Measurements from ENCODE around the gene NR3C2. TPM values are rescaled to one million over a fixed set of nuclear protein-coding genes. Genes with fewer than 3 reads are reported as not detected.

The NR3C2 gene
- polyA plus RNA-seq, 1 donor from 2014 or later: 0.06 TPM

- H4K20me1 ChIP-seq (ENCODE audit: insufficient read depth): no peaks in the 10 kb centered on the region
- H3K27ac ChIP-seq (ENCODE audit: low read length): no peak overlapping the region
- no peaks in the 10 kb centered on the region for H3K27me3 ChIP-seq (ENCODE audit: insufficient read depth, low read depth, low read length)
- H3K79me2 ChIP-seq (replicated peaks; ENCODE audit: insufficient read depth, low read length): no peaks in the 10 kb centered on the region
- no peak overlapping the region for H3K4me2 ChIP-seq (ENCODE audit: low read length)
- H3K9ac ChIP-seq (ENCODE audit: low read length): no peak overlapping the region
- H3K36me3 ChIP-seq (ENCODE audit: insufficient read depth, low read length): no peaks in the 10 kb centered on the region
- no peak overlapping the region for H3K4me3 ChIP-seq (ENCODE audit: low read length)
- no peaks in the 10 kb centered on the region for H3K9me3 ChIP-seq (ENCODE audit: low read length)
- H3K9me2 ChIP-seq (ENCODE audit: insufficient read depth, low read length): no peaks in the 10 kb centered on the region
- TF ChIP-seq RAD21 (conservative IDR thresholded peaks at IDR 0.05) (no peak), SMC3 (conservative IDR thresholded peaks at IDR 0.05; ENCODE audit: poor library complexity) (no peak), EZH2 (IDR thresholded peaks at IDR 0.05; ENCODE audit: borderline replicate concordance, insufficient read depth, low read length, poor library complexity, severe bottlenecking) (no peak), MXI1 (conservative IDR thresholded peaks at IDR 0.05; ENCODE audit: poor library complexity, severe bottlenecking) (no peak), REST (IDR thresholded peaks at IDR 0.05; ENCODE audit: borderline replicate concordance) (no peak), TAF1 (IDR thresholded peaks at IDR 0.05; ENCODE audit: low read depth) (no peak), POLR2AphosphoS5 (IDR thresholded peaks at IDR 0.05) (no peak)
- H2AFZ ChIP-seq (ENCODE audit: low read depth, low read length): no peak overlapping the region
- no peaks in the 10 kb centered on the region for H3F3A ChIP-seq (ENCODE audit: insufficient read depth, low read length, poor library complexity, severe bottlenecking)
Measured at GRCh38 chr4:148253768-148254167, 188.4 kb downstream of the NR3C2 start.

- H3K9me3 ChIP-seq (ENCODE audit: low read length): no peaks in the 10 kb centered on the region
- H4K20me1 ChIP-seq (ENCODE audit: insufficient read depth): no peaks in the 10 kb centered on the region
- H3K4me2 ChIP-seq (ENCODE audit: low read length): no peak overlapping the region
- H2AFZ ChIP-seq (ENCODE audit: low read depth, low read length): no peak overlapping the region
- H3K27me3 ChIP-seq (ENCODE audit: insufficient read depth, low read depth, low read length): no peaks in the 10 kb centered on the region
- no peaks in the 10 kb centered on the region for H3K9me2 ChIP-seq (ENCODE audit: insufficient read depth, low read length)
- H3K9ac ChIP-seq (ENCODE audit: low read length): no peak overlapping the region
- H3K27ac ChIP-seq (ENCODE audit: low read length): no peak overlapping the region
- H3K36me3 ChIP-seq (ENCODE audit: insufficient read depth, low read length): no peaks in the 10 kb centered on the region
- TF ChIP-seq EZH2 (IDR thresholded peaks at IDR 0.05; ENCODE audit: borderline replicate concordance, insufficient read depth, low read length, poor library complexity, severe bottlenecking) (no peak), POLR2AphosphoS5 (IDR thresholded peaks at IDR 0.05) (no peak), SMC3 (conservative IDR thresholded peaks at IDR 0.05; ENCODE audit: poor library complexity) (no peak), EP300 (conservative IDR thresholded peaks at IDR 0.05; ENCODE audit: poor library complexity, severe bottlenecking) (no peak), RAD21 (conservative IDR thresholded peaks at IDR 0.05) (no peak), REST (IDR thresholded peaks at IDR 0.05; ENCODE audit: borderline replicate concordance) (no peak), MXI1 (conservative IDR thresholded peaks at IDR 0.05; ENCODE audit: poor library complexity, severe bottlenecking) (no peak), TAF1 (IDR thresholded peaks at IDR 0.05; ENCODE audit: low read depth) (no peak)
- TF ChIP-seq, protein P1, sequence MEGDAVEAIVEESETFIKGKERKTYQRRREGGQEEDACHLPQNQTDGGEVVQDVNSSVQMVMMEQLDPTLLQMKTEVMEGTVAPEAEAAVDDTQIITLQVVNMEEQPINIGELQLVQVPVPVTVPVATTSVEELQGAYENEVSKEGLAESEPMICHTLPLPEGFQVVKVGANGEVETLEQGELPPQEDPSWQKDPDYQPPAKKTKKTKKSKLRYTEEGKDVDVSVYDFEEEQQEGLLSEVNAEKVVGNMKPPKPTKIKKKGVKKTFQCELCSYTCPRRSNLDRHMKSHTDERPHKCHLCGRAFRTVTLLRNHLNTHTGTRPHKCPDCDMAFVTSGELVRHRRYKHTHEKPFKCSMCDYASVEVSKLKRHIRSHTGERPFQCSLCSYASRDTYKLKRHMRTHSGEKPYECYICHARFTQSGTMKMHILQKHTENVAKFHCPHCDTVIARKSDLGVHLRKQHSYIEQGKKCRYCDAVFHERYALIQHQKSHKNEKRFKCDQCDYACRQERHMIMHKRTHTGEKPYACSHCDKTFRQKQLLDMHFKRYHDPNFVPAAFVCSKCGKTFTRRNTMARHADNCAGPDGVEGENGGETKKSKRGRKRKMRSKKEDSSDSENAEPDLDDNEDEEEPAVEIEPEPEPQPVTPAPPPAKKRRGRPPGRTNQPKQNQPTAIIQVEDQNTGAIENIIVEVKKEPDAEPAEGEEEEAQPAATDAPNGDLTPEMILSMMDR (IDR thresholded peaks at IDR 0.05; ENCODE audit: poor library complexity, severe bottlenecking): no peak
- no peak overlapping the region for H3K4me3 ChIP-seq (ENCODE audit: low read length)
- no peaks in the 10 kb centered on the region for H3K79me2 ChIP-seq (replicated peaks; ENCODE audit: insufficient read depth, low read length)
- H3F3A ChIP-seq (ENCODE audit: insufficient read depth, low read length, poor library complexity, severe bottlenecking): no peaks in the 10 kb centered on the region
Measured at GRCh38 chr4:148248824-148249223, 193.4 kb downstream of the NR3C2 start.

All from neural cell (in vitro differentiated cells).